GM12865 (cell line): Measurements from ENCODE around the gene PDK2.

ENCODE experiments used
- DNase-seq: peaks from one replicate; pipeline ENCODE4 v3.0.0; 2010; ENCODE audit warnings: low read depth
- H3K4me3 ChIP-seq: 2 replicates; pipeline ENCODE4 v1.5.1; 2011; ENCODE audit warnings: mild to moderate bottlenecking, low read depth, low read length, control low read depth
- CTCF ChIP-seq: IDR thresholded peaks from 2 replicates; pipeline ENCODE4 v1.5.1; 2011; ENCODE audit warnings: low read length, control low read depth, low read depth, inconsistent platforms; ENCODE audit not compliant: insufficient read depth; ENCODE audit errors: missing control alignments

The PDK2 gene

GRCh38 chr17:50094243-50094752 lies 853 bp upstream of the PDK2 start:
- DNase-seq: peak; percentile 88
- TF ChIP-seq CTCF: peak; percentile 85
- peak overlapping the region; percentile 53 for H3K4me3 ChIP-seq

GRCh38 chr17:50095626-50096037 lies 481 bp downstream of the PDK2 start:
- no peak for DNase-seq
- H3K4me3 ChIP-seq: peak overlapping the region; percentile 60
- no peak for TF ChIP-seq CTCF

GRCh38 chr17:50096092-50096491 lies 941 bp downstream of the PDK2 start:
- peak overlapping the region; percentile 60 for H3K4me3 ChIP-seq
- TF ChIP-seq CTCF: no peak
- DNase-seq: no peak

DNA sequence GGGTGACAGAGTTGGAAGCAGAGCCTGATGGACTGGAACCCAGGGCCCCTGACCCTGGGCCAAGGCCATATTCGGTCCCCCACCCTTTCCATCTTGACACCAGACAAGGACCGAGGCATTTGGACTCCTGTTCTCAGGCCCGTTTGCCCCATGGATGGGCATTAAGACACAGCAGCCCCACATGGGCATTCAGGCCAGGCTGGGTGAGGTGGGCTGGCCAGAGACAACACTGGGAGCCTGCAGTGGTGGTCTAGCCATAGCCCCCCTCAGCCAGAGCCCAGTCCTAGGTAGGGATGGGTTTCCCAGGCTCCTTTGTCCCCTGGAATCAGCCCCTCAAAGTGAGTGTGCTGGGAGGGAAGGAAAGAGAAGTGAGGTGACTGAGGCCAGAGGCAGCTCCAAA lies 1.6 kb downstream of the PDK2 start:
- no peak for DNase-seq
- H3K4me3 ChIP-seq: no peak overlapping the region
- TF ChIP-seq CTCF: no peak

- TF ChIP-seq CTCF: no peak
- no peak for DNase-seq
- no peak overlapping the region for H3K4me3 ChIP-seq
Observed at GRCh38 chr17:50097455-50097854, 2.3 kb downstream of the PDK2 start.

DNA sequence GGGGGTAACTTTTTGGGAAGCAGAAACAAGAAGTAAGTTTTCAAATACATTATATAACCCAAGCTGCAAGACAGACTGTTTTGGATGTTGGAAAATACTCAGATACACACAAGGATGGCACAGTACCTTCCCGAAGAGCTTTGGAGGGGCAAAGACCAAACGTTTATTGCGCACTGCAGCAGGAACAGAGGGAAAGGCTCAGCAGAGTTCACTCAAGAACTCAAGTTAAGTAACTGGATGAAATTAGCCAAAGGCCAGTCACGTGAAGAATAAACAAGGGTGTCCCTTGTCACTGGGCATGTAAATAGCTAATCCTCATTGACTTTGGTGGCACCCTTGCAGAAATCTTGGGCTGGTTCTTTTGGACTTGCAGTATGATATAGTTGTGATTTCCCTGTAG lies 2.8 kb downstream of the PDK2 start:
- DNase-seq: no peak
- H3K4me3 ChIP-seq: no peak overlapping the region
- no peak for TF ChIP-seq CTCF

- no peak for DNase-seq
- no peak overlapping the region for H3K4me3 ChIP-seq
Observed at GRCh38 chr17:50098583-50098982, 3.4 kb downstream of the PDK2 start.

More at GRCh38 chr17:50098583-50098982, 3.4 kb downstream of the PDK2 start:
- no peak for TF ChIP-seq CTCF
